Motor neuron (in vitro differentiated cells): ENCODE measurements around the gene CHRNA7. TPM values are rescaled to one million over a fixed set of nuclear protein-coding genes. Genes with fewer than 3 reads are reported as not detected.
"Not testable (repeated sequence)": the region's sequence is repeated elsewhere in the genome, so short reads cannot be mapped to it uniquely, and the experiment has no call there.

Experiments
- ATAC-seq, 8 experiments: fragments of 200-7000 bp; cut with Tn5 transposase; replicated peaks in 6 of 8; 2 replicates each; pipeline ENCODE4 v1.8.0; 2021; ENCODE audit warnings: mild to moderate bottlenecking in 8 of 8, moderate library complexity in 8 of 8
- H3K27ac ChIP-seq, 2 donors: fragments of 250-450 bp; sonication (Bioruptor Pico); 2 replicates each; pipeline ENCODE4 v1.9.0; 2021; ENCODE audit warnings: antibody characterized with exemption in 2 of 2, mild to moderate bottlenecking in 2 of 2, moderate library complexity in 1 of 2
- H3K4me1 ChIP-seq, 2 donors: fragments of 250-450 bp; sonication (Bioruptor Pico); replicated peaks in 1 of 2; 2 replicates each; pipeline ENCODE4 v1.6.1; 2021; ENCODE audit warnings: antibody characterized with exemption in 2 of 2, mild to moderate bottlenecking in 2 of 2, moderate library complexity in 1 of 2
- H3K4me3 ChIP-seq, 5 donors: fragments of 250-450 bp; sonication (Bioruptor Pico); 2 replicates each; pipeline ENCODE4 v1.9.0; 2021; ENCODE audit warnings: antibody characterized with exemption in 5 of 5, mild to moderate bottlenecking in 5 of 5, moderate library complexity in 4 of 5
- WGBS, 10 experiments: fragments of 450-650 bp; shearing (Covaris generic); methylation state at CpG; one replicate each; pipeline ENCODE4 v1.0.0; 2022; 5-methylcytosine and 5-hydroxymethylcytosine counted together
- in situ Hi-C, 9 experiments: fragments of 400-800 bp; cut with MboI; loops; one replicate each; pipeline ENCODE4 v1.15.0; 2021; ENCODE audit warnings: low sequenced_read_pairs in 9 of 9, low pct_unique_long_range_greater_than_20kb in 2 of 9; ENCODE audit not compliant: unreplicated experiment in 9 of 9
- total RNA-seq, 8 experiments: library from RNA; unstranded; fragments of 300-600 nt; gene quantifications; 2 replicates each; pipeline versions ENCODE4 v1.2.3 to v1.2.4, GENCODE V29; 2022

Gene CHRNA7
- total RNA-seq, 8 experiments from 2014 or later: 0.61 to 7.7 (median 5.1) TPM

GRCh38 chr15:32131803-32132202 lies 101.5 kb downstream of the CHRNA7 start:
- Histone ChIP-seq H3K4me1 (peaks cover 11 to 31% of the 10 kb centered on the region in 2 donors), H3K4me3 (no peak overlapping the region), H3K27ac (no peak overlapping the region)
- 0 to 100% (median 80%) methylated on average over 1 to 3 of the region's 4 CpGs; no CpG with 5 or more reads in 5 of the 10 experiments for WGBS, 10 experiments
- in situ Hi-C loops: no loop called here
- peak in 3 of 8 experiments; percentile 21 to 54 (median 41) for ATAC-seq

DNA sequence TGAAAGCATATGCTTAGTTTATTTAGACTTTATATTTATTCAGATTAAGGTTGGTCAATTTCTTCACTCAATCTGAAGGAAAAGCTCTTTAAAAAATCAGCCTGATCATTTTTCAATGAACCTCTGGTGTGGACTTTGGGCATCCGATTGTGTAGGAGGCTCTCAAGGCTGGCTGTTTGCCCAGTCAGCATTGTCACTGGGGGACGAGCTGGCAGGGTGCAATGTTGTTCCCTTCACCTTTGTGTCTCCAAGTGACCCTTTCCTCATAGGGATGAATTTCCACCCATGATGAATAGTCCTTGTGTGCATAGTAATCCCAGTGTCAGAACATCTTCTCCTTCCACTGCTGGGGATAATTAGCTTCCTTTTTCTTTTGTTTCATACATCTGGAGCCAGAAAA lies 102.5 kb downstream of the CHRNA7 start:
- 0 to 71% (median 48%) methylated on average over 1 to 2 of the region's 2 CpGs; no CpG with 5 or more reads in 2 of the 10 experiments for WGBS, 10 experiments
- in situ Hi-C loops: no loop called here
- H3K4me3 ChIP-seq: no peak overlapping the region

DNA sequence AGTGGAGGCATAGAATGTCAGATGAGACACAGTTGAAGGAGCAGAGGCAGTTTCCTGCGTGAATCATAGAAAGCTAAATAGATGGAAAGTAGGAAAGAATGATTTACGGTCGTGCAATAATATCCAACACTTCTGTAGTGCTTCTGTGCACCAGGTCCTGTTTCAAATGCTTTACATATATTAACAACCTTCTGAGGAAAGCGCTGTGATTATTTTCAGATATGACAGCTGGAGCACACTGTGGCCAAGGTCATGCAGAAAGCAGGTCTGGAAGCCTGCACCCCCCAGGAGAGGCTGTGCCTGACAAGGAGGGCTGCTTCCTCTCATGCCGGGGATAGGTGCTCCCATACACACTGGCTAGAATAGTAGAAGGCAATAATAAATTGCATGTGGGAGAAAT lies 104.5 kb downstream of the CHRNA7 start:
- Histone ChIP-seq H3K27ac (no peak overlapping the region), H3K4me1 (peaks cover 11 to 31% of the 10 kb centered on the region in 2 donors), H3K4me3 (no peak overlapping the region)
- 3 to 84% (median 60%) methylated on average over 3 to 5 of the region's 5 CpGs; no CpG with 5 or more reads in 1 of the 10 experiments for WGBS, 10 experiments
- in situ Hi-C loops: no loop called here
- ATAC-seq: peak in 5 of 8 experiments; percentile 82 to 98 (median 97)

More for the DNA sequence above, 102.5 kb downstream of the CHRNA7 start:
- peaks cover 11 to 31% of the 10 kb centered on the region in 2 donors for H3K4me1 ChIP-seq
- ATAC-seq: peak in 1 of 8 experiments; percentile 59
- H3K27ac ChIP-seq: no peak overlapping the region

GRCh38 chr15:32135335-32135734 lies 105.0 kb downstream of the CHRNA7 start:
- ATAC-seq: peak in 3 of 8 experiments; percentile 35 to 40 (median 36)
- no peak overlapping the region for H3K4me3 ChIP-seq
- in situ Hi-C loops: no loop called here
- WGBS, 10 experiments: 1 to 90% (median 62%) methylated on average over 1 to 8 of the region's 8 CpGs
- H3K4me1 ChIP-seq: peaks cover 11 to 31% of the 10 kb centered on the region in 2 donors
- H3K27ac ChIP-seq: no peak overlapping the region

- WGBS, 10 experiments: 0 to 85% (median 54%) methylated on average over 1 to 5 of the region's 10 CpGs; no CpG with 5 or more reads in 5 of the 10 experiments
- H3K4me3 ChIP-seq, in situ Hi-C loops, H3K27ac ChIP-seq, H3K4me1 ChIP-seq, ATAC-seq: not testable (repeated sequence)
These were observed 115.2 kb downstream of the CHRNA7 start for GRCh38 chr15:32145512-32145911.

DNA sequence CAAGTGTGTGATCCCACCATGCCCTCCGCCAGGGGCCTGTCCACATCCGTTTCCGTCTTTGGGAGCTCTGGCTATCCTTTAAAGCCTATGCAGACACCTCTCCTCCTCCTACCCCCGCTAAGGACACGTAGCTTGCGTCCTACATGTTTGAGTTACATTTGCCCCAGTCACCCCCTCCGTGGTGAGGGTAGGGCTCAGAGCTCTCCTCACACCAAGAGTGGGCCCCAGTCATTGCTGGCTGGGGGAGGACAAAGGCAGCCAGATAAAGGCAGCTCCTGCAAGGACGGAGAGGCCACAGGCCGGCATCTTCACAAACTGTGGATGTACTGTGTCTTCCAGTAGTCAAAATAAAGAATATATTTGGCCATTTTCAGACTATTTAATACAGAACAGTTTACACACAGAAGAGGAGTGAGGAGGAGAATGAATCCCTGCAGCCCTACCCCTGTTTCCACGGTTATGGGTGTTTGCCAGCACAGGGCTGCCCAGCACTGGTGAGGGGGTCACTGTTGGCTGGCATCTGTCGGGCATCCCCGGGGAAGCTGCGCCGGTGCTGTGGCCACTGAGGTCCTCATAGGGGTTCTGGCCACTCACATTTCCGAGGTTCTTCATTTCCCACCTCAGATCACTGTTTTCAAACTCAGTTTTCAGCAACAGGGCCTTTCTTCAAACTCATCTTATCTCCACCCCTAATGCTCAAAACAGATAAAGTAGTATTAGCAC lies 118.7 kb downstream of the CHRNA7 start:
- WGBS, 10 experiments: 20 to 83% (median 40%) methylated on average over 1 to 10 of the region's 15 CpGs; no CpG with 5 or more reads in 3 of the 10 experiments
- Histone ChIP-seq H3K4me1 (peaks cover 0 to 3% of the 10 kb centered on the region in 2 donors), H3K4me3 (no peak overlapping the region), H3K27ac (no peak overlapping the region)
- ATAC-seq: no peak
- in situ Hi-C loops: no loop called here

- in situ Hi-C loops: no loop called here
- ATAC-seq: peak in 1 of 8 experiments; percentile 46
- 0 to 100% (median 57%) methylated on average over 1 of the region's 1 CpG; no CpG with 5 or more reads in 5 of the 10 experiments for WGBS, 10 experiments
- Histone ChIP-seq H3K4me1 (peaks cover 0 to 3% of the 10 kb centered on the region in 2 donors), H3K4me3 (no peak overlapping the region), H3K27ac (no peak overlapping the region)
These were observed 122.3 kb downstream of the CHRNA7 start for GRCh38 chr15:32152574-32152973.

DNA sequence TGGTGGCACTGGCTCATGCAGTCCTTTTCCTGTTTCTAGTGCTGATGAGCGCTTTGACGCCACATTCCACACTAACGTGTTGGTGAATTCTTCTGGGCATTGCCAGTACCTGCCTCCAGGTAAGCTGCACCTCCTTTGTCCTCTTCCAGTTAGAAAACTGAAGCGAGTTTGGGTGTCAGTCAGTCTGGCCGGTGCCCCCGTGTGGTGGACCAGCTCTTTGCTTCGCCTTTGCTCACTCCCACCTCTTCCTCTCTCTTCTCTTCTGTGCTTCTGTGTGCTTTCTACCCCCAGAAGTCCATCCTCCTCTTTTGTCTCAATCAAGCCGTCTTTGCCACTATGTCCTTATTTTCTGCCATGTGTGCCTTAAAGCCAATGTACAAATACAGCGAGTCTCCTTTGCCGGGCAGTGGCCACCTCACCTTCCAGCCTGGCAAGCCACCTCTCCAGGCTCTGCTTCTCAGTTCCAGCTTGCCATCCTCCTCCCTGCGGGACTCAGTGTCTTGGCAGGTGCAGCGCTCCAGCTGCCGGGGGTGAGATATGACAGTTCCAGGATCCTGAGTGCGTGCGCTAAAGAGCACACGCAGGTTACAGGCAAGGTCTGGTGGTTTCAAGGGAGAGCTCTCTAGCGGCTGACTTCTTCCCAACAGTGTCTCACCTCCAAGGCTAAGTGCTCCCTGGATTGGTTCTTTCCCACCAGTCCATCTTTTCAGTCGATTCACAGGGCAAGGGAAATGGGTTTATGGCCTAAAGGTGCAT lies 123.7 kb downstream of the CHRNA7 start:
- in situ Hi-C loops: not testable (repeated sequence)

DNA sequence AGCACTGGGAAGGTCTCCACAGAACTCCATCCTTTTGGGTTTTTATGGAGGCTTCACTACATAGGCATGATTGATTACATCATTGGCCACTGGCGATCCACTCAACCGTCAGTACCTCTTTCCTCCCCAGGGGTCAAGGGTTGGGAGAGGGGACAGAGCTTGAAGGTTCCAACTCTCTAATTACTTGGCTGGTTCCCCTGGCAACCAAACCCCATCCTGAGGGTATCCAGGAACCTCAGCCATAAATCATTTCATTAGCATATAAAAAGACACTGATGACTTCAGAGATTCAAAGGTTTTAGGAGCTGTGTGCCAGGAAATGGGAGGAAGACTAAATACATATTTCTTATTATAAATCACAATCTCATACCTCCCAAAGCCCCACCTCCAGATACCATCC lies 131.8 kb downstream of the CHRNA7 start:
- WGBS, 10 experiments: no CpG with 5 or more reads among the region's 2 CpGs
- in situ Hi-C loops, H3K4me3 ChIP-seq, H3K27ac ChIP-seq, H3K4me1 ChIP-seq: not testable (repeated sequence)
- ATAC-seq: peak in 5 of 8 experiments; percentile 52 to 90 (median 87)

More for the DNA sequence above, 123.7 kb downstream of the CHRNA7 start:
- H3K27ac ChIP-seq, H3K4me3 ChIP-seq, H3K4me1 ChIP-seq: not testable (repeated sequence)
- peak in 5 of 8 experiments; percentile 27 to 67 (median 47) for ATAC-seq
- WGBS, 10 experiments: no CpG with 5 or more reads among the region's 18 CpGs

GRCh38 chr15:32164065-32164464 lies 133.8 kb downstream of the CHRNA7 start:
- WGBS, 10 experiments: no CpG with 5 or more reads among the region's 7 CpGs
- peak in 1 of 8 experiments; percentile 59 for ATAC-seq
- H3K4me1 ChIP-seq, H3K4me3 ChIP-seq, H3K27ac ChIP-seq, in situ Hi-C loops: not testable (repeated sequence)

- peak in 5 of 8 experiments; percentile 50 to 76 (median 70) for ATAC-seq
- WGBS, 10 experiments: no CpG with 5 or more reads among the region's 1 CpG
- H3K4me3 ChIP-seq, H3K27ac ChIP-seq, H3K4me1 ChIP-seq, in situ Hi-C loops: not testable (repeated sequence)
These were observed 134.4 kb downstream of the CHRNA7 start for GRCh38 chr15:32164747-32165146.

- no CpG with 5 or more reads among the region's 5 CpGs for WGBS, 10 experiments
These were observed 135.5 kb downstream of the CHRNA7 start for GRCh38 chr15:32165775-32166174.

DNA sequence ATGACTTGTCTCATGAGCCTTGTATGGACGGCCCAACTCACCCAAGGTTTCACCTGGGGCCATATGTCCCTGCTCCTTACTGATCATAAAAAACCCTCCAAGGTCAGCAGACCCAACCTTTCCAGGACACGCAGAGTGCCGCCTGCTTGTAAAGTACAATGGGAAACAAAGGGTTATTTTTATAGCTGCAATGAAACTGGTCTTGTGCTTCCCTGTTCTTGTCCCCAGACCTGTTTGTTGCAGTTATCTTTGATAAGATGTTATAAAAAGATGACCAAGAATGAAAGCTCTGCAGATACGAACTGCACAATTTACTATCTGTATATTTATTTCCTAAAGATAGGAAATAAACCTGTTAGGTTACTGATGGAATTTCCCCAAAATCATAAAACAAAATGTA lies 136.0 kb downstream of the CHRNA7 start:
- in situ Hi-C loops, H3K27ac ChIP-seq, H3K4me1 ChIP-seq, ATAC-seq, H3K4me3 ChIP-seq: not testable (repeated sequence)
- no CpG with 5 or more reads among the region's 4 CpGs for WGBS, 10 experiments

More at GRCh38 chr15:32165775-32166174, 135.5 kb downstream of the CHRNA7 start:
- H3K4me1 ChIP-seq, H3K27ac ChIP-seq, in situ Hi-C loops, H3K4me3 ChIP-seq: not testable (repeated sequence)
- ATAC-seq: peak in 7 of 8 experiments; percentile 19 to 70 (median 37)
